GDM1 (cell line): Measurements from ENCODE around the gene CORO1C.
"Not testable (repeated sequence)": the region's sequence is repeated elsewhere in the genome, so short reads cannot be mapped to it uniquely, and the experiment has no call there.

Source experiments
- DNase-seq: peaks from one replicate; lab custom pipeline; 2025; lab: John Stamatoyannopoulos, UW

The CORO1C gene

DNA sequence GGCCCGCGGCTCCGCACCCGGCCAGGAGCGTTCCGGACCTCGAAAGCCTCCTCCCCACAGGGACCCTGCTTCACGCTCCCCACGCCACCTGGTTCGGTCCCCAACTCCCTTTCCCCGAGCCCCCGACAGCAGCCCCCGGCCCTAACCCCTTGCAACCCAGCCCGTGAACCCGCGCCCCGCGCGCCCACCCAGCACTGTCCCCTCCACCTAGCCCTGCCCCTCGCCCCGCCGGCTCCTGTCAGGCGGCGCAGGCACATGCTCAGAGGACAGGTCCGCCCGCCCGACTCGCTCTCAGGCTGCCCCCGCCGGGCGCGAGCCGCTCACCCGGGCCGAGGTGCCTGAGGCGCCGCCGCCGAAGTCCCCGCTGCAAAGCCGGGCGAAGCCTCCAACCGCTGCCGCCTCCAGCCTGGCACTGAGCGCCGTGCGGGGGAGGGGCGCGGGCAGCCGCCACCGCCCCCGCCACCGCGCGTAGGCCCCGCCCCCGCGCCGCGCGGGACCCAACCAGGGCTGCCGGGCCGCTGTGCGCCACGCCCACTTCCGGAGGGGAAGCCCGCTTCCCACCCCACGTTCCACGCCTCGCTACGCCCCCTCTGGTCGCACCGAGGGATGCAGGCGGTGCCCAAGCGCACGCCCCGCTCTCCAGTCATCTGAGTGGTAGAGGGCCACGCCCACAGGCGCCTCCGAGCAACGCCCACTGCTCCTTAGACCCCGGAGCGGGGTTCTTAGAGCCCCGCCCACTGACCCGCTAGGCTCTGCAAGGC, at the start of gene CORO1C:
CORO1C (minus strand) TSS at position 414 of the 761 bp plus-strand sequence. CDS start 30,200 bp downstream, outside the sequence.
- DNase-seq: peak; percentile 97

DNA sequence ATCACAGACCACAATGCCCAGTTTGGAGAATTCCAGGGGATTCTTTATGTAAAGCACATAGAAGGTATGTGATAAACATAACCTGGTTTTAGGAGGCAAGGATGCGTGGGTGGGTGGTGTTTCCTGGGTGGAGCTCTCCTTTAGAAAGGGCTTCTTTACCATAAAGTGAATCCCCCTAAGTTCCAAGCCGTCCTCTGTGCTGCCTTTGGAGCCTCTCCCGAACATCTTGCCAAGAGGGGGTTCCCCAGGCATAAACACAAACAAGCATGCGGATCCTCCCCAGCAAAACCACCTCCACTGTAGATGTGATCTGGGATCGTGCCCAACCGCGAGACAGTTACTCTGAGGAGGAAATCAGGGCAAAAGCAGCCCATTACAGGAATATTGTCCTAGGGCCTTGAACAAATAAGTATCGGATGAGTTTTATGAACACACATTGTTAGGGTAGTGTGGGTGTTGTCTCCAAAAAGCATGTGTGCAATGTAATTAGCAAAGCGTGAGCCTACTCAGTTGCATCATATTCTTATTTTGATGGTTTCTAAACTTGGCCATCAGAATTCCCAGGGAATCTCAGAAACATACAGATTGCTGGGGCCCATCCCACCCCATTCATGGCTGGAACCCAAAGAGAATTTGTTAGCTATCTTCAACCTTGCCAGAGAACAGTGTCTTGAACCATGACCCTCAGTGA, 48.8 kb upstream of the CORO1C start:
- DNase-seq: no peak

DNA sequence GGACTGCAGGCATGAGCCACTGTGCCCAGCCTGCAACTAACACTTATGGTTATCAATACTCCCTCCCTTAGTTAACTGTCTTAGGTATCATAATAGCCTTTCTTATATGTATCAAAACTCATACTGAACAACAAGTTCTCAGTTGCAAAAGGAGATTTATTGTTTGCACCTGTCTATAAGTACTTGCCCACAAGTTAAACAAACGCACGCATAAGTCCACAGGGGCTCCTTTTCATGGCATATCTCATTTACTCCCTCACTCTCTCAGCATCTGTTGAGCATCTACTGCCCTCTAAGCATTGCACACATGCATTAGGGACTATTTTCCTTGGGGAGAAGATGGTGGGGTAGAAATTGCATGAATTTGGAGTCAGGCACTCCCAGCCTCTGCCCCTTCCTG, 46.7 kb upstream of the CORO1C start:
- DNase-seq: no peak

DNA sequence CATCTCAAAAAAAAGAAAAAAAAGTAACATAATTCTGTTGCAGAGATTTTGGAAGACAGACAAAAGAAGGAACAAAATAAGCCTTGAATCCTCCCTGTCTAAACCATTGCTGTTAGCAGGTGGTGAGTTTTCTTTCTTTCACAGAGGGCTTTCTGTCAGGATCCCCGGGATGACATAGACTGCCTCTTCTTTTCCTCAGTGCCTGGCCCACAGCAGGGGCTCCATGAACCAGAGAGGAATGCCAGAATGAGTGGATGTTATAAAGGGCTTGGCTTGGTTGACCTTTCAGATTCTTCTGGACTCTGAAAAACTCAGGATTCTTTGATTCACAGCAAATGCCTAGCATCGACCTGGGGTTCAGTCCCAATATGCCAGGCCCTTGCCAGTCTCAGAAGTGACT, 45.8 kb upstream of the CORO1C start:
- DNase-seq: no peak

DNA sequence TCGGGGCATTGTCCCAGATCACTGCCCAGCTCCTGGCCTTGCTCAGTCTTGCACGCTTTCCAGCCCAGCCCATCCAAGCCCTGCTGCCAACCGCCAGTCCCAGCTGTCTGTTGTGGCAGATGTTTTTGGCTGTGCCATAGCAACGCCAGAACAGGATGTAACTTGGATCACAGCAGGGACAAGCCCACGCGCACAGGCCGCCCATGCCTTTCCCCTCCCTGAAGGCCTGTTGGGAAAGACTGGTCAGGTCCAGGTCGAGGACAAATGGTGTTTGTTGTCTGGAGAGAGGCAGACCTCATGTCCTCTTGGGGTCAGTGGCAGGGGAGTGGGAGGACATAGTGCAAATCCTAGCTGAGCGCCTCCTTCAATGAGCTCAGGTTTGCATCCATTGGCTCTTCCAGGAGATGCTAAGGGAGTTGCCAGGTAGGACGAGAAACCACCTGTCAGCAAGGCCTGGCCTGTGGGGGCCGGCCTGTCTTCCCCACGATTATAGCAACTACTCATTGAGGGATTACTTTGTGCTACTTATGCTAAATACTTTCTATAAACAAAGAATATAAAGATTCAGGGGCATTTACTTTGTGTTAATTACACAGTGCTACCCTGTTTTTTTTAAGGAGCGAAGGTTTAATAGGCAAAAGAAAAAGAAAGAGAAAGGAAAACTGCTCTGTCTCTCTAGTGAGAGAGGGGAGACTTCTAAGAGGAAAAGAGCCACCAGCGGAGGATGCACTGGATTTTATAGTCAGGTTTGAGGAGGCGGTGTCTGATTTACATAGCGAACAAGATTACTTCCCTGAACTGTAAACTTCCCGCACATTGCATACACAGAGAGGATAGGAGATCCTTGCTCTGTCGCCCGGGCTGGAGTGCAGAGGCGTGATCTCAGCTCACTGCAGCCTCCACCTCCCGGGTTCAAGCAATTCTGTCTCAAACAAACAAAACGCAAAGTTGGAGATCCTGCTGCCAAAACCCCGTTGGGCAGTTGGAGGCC, 42.8 kb upstream of the CORO1C start:
- no peak for DNase-seq

DNA sequence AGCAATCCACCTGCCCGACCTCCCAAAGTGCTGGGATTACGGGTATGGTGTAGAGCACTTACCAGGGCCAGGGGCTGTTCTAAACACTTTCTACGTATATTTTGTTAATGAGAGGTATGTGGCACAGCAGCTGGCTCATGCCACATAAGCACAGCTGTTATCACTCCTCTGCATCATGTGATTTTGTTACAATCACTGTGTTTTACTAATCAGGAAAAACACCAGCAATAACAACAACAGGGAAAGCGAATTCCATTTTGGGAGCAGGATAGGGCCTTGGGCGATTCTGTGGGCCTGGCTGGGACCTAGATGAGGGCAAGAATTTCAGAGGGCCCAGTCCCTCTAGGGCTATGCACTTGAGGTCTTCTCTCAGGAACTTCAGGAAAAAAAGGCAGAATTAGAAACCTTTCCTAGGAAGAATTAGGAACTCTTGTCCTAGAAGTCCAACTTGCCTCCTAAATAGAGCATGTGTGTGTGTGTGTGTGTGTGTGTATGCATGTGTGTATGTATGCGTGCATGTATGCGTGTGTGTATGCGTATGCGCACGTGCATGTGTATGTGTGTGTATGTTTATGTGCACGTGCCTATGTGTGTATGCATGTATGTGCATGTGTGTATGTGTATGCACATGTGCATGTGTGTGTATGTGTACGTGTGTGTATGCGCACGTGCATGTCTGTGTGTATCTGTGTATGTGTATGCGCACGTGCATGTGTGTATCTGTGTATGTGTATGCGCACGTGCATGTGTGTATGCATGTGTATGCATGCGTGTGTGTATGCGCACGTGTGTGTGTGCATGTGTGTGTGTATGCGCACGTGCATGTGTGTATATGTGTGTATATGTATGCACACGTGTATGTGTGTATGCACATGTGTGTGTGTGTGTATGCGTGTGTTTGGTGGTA, 41.8 kb upstream of the CORO1C start:
- DNase-seq: no peak

DNA sequence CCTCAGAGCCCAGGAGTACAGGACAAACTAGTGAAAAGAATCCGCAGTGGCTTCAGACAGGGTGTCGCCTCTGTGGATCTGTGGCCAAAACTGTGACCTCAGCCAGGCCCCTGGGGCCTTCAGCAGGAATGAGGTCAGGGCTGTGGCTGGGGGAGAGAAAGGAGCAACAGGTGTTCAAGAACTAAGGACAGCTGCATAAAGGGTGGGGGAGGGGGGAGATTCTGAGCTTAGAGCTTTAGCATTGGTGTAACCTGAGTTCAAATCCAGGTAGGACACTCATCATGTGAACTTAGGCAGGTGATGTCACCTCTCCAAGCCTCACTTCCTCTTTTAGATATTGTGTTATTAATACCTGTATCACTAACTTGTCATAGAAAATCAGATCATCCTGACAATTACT, 40.9 kb upstream of the CORO1C start:
- no peak for DNase-seq

DNA sequence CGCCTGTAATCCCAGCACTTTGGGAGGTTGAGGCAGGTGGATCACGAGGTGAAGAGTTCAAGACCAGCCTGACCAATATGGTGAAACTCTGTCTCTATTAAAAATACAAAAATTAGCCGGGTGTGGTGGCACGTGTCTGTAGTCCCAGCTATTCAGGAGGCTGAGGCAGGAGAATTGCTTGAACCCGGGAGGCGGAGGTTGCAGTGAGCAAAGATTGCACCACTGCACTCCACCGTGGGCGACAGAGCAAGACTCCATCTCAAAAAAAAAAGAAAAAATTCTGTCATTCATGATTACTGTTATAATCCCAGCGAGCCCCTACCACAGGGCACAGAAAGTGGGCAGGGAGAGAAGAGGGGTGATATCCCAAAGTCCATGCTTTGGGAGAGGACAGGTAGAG, 40.5 kb upstream of the CORO1C start:
- not testable (repeated sequence) for DNase-seq

DNA sequence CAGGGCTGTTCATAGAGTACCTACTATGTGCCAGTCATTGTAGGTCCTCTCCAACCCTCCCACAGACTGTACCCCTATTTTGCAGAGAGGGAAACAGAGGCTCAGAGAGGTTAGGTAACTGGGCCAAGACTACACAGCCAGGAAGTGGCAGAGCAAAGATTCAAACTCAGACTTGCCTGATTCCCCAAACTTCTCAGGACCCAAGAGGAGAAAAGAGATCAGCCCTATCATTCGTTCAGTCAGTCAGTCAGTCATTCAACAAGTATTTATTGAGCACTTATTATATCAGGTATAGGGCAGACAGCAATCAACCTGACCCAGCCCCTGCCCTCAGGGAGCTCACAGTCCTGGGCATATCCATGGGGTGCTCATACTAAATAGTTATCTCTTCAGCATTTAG, 39.6 kb upstream of the CORO1C start:
- no peak for DNase-seq

DNA sequence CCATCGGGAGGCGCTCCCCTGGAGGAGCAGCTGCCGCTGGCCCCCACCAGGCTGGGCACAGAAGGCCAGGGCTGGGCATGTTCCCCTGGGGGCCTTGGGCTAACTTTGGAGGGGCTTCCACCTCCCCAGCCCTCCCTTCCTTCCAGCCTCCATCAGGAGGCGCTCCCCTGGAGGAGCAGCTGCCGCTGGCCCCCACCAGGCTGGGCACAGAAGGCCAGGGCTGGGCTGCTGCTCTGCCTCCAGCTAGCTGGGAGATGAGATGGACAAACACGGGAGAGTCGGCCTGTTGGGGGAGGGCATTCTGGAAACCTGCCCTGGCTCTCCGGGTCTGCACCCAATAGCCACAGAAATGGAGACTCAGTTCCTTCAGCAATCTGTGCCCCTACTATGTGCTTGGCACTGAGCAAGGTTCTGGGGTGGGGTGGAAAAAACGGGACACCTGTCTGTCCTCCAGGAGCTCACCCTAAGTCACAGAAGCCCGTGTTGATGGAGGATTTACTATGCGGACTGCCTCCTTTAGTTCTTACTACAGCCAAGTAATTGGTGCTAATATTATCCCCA, 39.0 kb upstream of the CORO1C start:
- DNase-seq: no peak

DNA sequence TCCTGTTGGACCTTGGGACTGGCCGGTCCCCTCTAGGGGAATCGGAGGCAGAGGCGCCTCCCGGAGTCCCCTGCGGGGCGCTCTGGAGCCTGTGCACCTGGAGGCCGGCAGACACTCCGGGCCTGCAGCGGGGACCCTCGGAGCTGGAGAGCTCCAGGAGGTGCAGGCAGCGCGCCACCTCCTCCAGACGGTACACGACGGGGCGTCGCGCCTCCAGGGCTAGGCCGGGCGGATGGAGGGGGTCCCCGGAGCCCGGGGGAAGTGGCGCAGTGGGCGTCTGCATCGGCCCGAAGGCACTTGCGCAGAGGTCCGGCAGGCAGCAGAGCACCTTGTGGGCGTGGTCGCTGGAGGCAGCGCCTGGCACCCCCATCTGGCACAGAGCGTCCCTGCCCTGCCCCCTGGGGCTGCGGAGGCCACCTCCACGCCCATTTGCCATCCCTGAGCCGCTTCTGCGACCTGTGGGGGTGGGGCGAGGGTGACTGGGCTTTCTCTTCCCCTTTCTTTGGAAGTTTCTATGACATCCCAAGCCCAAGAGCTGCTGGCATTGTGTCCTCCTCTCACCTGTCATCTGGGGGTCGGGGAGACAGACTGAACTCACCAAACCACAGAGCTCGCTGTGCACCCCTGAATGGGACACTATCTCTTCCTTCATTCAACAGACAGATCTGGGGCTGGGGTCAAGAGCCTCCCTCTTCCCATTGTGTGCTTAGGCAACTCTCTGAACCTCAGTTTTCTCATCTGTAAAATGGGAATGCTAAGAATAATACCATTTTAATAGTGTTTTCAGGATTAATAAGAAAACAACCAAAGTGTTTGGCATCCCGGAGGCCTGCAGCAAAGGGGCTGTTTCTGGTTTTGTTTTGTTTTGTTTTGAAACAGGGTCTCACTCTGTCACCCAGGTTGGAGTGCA, 37.5 kb upstream of the CORO1C start:
- no peak for DNase-seq

DNA sequence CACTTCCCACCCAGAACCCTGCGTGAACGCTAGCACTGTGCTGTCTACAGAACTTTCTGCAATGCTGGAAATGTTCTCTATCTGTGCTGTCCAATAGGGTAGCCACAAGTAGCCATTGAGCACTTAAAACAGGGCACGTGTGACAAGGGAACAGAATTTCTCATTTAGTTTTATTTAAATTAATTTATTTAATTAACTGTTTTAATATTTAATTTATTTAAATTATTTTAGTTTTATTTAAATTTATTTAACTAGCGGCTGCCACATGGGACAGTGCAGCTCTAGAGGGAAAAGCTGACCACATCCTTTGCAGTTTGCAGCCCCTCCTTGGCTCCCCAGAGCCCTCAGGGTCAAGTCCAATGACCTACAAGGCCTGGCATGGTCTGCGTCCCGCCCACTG, 35.0 kb upstream of the CORO1C start:
- DNase-seq: no peak

DNA sequence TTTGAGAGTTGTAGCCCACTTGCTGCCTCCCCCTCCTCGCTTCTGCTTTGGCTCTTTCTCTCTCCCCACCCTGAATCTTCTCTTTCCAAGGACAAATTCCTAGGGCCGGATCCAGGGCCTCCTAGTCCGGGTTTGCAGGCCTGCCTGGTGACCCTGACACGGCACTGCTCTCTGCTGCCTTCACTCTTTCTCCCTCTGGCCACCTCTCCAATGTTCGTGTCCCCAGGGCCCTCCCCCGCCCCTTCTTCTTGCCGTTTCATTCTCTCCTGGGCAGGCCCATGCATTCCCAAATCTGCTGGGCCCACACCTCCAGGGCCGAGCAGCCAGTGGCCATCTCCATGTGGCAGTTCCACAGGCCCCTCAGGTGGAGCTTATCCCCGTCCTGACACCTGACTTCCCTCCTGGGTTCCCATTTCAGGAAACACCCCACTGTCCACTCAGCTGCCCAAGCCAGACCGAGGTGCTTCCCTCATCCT, 34.0 kb upstream of the CORO1C start:
- no peak for DNase-seq

DNA sequence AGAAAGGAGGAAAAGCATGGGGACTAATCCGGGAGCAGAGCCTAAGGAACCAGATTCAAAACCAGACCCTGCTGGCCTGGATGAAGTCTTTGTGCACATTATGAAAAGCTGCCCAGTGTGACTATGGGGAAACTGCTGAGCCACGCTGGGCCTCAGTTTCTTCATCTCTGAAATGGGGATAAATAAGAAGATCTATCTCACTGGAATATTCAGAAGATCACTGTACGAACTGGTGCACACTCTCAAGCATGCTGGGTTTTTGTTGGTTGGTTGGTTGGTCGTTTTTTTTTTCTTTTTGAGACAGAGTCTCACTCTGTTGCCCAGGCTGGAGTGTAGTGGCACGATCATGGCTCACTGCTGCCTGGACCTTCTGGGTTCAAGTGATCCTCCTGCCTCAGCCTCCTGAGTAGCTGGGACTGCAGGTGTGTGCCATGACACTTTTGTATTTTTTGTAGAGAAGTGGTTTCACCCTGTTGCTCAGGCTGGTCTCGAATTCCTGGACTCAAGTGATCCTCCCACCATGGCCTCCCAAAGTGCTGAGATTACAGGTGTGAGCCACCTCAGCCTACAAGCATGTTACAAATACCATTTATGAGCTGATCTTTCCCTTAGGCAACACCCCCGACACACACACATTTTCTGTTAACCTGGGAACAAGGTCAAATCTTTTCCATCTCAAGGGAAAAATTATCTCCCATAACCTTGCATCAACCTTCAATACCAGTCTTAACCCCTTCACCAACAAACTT, 33.4 kb upstream of the CORO1C start:
- DNase-seq: no peak

DNA sequence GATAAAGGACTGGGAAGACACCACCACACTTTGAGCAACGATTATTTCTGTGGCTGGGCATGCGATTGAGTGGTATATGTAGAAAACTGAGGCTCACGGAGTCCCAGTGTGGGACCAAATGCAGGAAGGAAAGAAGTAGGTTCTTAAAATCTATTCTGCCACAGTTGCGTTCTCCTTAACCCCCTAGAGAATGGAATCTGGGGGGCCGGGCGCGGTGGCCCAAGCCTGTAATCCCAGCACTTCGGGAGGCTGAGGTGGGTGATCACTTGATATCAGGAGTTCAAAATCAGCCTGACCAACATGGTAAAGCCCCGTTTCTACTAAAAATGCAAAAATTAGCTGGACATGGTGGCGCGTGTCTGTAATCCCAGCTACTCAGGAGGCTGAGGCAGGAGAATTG, 29.9 kb upstream of the CORO1C start:
- DNase-seq: no peak

DNA sequence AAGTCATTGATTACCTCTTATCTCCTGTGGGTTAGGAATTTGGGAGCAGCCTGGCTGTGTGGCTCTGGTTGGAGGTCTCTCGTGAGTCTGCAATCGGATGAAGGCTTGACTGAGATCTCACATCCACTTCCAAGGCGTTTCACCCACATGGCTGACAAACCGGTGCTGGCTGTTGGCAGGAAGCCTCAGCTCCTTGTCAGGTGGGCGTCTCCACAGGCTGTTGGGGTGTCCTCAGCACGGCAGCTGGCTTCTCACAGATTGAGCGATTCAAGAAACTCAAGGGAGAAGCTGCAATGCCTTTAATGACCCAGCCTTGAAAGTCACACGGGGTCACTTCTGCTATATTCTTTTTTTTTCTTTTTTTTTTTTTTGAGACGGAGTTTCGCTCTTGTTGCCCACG, 28.6 kb upstream of the CORO1C start:
- DNase-seq: no peak

DNA sequence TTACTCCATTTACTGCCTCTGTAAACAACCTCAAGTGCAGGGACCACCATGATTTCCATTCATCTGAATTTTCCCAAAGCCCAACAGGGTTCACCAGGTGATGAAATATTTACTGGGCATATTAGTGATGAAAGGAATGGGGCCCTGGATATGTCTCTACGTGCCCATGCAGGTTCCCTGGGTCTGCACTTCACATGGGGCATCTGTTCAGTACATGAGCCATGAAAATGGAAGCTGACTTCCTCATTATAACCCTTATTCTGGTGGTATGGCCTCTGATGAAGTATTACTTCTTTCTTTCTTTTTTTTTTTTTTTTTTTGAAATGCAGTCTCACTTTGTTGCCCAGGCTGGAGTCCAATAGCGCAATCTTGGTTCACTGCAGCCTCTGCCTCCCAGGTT, 26.5 kb upstream of the CORO1C start:
- DNase-seq: peak; percentile 24

DNA sequence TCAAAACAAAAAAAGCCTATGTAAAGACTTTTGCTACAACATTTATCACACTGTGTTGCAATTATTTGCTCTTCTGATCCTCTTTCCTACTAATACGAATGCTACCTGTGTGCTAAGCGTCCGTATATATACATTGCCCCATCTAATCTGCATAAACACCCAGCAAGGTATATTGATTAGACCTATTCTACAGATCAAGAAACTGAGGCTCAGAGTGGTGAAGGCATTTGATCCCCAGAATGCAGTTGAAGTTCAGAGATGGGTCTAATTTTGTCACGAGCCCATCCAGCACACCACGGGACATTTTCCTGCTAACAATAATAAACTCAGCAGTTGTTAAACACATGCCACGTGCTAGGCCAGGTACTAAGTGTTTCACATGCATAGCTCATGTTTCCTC, 25.1 kb upstream of the CORO1C start:
- DNase-seq: no peak

DNA sequence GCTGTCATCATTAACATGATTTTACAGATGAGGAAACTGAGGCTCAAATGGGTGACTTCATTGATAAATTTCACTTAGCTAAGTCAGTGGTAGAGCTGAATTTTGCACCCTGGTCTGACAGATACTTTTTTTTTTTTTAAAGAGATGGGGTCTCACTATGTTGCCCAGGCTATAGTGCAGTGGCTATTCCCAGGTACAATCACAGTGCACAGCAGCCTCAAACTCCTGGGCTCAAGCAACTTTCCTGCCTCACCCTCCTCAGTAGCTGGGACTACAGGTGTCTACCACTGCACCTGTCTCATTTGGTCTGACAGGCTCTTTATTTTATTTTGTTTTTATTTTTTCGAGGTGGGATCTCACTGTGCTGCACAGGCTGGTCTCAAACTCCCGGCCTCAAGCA, 24.2 kb upstream of the CORO1C start:
- DNase-seq: no peak
